Activated CD8-positive, alpha-beta memory T cell treated with anti-CD3 and anti-CD28 coated beads, Interleukin-2, amount 50 U/mL, for 1 hour (primary cell): Measurements from ENCODE around the gene NIT2.

ENCODE experiments used
- DNase-seq: peaks from one replicate; pipeline ENCODE4 v3.0.0-alpha.2; 2020; ENCODE audit errors: extremely low read depth

NIT2 gene

DNA sequence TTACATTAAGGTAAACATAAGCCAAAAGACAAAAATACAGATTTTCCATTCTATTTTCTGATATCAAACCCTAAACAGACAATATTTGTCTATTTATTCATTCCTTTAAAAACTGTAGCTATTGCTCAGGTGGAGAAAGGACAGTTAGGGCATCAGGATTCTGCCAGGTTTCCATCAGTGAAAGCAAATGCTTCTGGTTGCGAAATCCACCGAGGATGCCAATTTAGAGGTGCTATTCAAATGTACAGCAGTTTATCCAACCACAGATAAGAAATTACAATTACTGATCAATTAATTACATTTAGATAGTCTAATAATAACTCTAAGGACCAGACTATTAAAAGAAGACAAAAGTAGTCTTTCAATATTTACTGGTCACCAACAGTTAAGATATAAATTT lies 62.4 kb downstream of the NIT2 start:
- no peak for DNase-seq

DNA sequence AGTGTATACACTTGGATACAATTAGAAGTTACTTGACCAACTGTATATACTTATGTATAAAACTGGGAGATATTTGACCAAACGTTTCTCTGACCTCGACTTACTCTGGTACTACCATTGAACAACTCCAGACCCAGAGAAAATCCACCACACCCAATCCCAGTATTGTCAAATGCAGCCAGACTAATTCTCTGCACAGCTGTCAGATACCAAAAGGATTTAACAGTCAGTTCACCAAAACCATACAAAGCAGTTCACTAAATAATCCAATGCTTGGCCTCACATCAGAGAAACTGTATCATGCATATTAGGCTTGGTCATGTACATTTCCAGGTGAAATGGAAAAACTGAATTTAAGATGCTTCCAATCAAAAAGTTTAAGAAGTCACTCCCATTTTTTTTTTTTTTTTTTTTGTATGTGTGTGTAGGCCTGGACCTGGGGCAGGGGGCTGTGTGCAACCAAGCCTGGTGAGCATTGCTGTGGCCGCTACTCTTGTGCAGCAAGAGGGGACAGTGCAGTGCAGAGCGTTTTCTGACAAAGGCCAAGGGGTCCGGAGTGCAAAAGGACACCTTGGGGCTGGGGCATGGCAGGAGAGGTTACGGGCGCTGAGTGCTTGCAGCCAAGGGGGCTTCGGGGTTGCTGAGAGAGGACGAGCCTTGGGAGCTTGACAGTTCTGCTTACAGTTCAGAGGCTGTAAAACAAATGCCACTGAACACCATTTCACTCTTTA lies 64.9 kb downstream of the NIT2 start:
- no peak for DNase-seq

DNA sequence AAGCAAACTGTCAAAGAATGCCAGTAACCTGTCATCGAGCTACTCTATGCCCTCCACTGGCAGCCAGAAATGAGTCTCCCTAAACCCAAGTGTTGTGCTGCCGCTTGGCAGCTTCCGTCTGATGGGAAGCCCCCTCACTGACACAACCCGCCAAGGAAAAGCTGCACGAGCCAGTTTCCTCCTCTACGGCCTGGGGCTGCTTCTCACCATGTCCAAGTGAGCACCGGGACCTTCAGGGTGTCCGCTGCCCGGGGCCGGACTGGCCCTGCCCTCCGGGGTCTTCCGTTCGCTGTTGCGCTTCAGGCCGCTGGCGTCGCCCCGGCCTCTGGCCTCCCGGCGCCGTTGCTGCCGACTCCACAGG lies 65.8 kb downstream of the NIT2 start:
- no peak for DNase-seq

DNA sequence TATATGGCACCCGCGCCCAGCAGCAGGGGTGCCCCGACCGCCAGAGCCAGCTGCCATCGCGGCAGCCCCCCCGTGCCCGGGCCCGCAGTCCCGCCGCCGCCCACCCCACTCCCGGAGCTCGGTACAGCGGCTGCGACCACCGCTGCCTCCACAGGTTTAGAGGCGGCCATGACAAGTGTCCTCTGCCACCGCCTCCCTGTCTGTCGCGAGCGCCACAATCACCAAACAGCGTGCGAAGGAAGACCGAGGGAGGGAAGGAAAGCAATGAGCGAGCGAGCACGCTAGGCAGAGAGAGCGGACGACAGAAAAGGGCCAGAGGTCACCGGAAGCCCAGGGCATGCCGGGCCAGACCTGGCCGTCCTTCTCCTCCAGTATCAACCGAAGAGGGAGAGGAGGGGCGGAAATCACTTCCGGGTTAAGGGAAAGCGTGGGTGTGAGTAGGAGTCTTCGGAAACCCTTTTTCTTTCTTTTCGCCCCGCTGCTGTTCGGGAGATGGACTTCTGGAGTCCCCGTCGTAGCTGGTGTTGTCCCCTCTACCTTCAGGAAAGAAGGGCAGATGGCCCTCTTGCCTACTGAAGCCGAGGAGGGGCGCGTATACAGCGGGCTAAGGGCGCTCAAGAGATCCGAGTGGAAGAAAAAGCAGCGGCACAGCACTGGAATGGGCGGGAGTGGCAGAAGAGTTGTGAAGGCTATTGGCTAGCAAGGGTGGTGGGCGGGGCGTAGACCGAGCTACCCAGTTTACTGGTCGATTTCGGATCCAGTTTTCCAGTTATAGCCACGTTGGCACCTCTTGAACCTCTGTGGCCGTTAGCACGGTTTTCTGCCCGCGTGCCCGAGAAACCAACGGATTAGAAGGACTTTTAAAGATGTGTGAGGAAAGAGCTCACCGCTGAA lies 66.5 kb downstream of the NIT2 start, which contains the start of the genes LNP1 and TOMM70:
LNP1 (plus strand) TSS at position 760 of the 894 bp plus-strand sequence. CDS start 28,191 bp downstream, outside the sequence.
TOMM70 (minus strand) TSS at position 310 of the 894 bp plus-strand sequence; CDS start at position 170, 140 bp downstream.
- peak; percentile 91 for DNase-seq

DNA sequence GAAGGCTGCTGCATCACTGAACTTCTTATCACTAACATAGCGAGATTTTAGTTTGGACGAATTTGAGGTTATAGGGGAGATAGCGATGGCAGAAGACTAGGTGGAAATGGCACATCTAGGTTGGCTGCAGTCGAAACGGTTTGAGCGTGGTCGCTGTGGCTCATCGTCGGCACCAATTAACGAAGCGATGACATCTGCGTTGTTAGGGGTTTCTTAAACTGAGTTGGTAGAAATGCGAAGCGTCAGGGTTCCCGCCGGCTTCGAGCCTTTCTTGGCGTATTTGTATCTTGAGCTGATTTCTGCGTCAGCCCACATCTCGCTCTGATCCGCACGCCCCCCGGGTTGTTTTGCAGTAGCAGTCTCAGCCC lies 67.1 kb downstream of the NIT2 start:
- peak; percentile 30 for DNase-seq

DNA sequence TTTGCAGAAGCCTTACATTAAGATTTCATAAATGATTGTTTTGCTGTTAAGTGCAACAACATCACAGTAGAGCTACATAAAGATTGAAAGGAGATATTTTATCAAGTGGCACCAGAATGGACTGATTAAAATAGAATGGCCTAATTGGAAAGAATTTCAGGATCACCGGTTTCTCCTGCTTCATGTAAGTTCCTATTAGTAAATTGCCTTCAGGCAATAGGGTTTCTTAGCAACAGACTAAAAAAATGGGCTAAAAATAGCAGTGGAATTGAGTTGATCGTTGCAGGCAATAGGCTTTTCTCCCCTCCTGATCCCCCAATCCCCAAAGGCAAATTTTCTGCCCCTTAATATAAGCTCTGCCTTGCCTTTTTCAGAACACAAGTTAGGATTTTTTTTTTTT lies 67.7 kb downstream of the NIT2 start:
- no peak for DNase-seq

DNA sequence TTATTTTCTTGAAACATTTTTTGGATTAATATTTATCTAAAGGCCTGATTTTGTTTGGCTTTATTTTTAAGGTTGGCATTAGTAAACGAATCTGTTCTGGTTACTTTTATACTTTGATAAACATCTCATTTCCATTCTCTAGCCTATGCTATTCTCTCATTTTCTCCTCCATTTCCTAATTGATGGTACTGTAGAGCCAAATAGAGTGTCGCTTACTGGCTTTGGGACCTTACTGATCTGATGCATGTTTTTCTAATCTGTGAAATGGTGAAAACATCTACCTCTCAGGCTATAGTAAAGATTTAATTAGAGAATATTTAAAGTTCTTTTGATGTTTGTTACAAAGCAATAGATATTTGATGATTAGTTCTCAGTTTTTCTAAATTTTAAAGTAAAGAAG lies 68.3 kb downstream of the NIT2 start:
- DNase-seq = no peak

DNA sequence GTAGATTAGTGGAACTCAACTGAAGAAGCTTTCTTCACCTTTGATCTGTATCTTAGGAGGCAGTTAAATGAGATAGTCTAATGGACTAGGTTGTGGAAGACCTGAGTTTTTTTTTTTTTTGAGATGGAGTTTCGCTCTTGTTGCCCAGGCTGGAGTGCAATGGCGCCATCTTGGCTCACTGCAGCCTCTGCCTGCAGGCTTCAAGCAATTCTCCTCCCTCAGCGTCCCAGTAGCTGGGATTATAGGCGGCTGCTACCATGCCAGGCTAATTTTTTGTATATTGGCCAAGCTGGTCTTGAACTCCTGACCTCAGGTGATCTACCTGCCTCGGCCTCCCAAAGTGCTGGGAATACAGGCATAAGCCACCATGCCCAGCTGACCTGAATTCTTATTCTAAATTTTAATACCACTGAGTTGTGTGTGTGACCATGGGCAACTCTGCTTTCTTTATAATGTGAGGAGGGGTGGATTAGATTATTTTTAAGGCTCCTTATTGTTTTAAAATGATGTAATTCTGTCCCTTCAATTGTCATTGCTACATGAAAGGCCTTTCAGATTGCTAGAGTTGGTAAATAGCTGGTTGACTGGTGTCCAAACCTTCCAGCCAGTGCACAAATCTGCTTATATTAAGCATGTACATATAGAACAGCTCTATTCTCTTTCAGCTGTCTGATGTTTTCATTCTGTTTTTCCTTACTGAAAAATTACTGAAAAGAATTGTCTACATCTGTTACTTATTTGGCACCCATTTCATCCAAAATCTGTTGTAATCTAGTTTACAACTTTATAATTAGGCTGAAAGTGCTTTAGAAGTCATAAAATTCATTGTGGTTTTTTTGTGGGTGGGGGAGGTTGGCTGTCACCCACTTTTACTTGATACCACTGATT lies 69.0 kb downstream of the NIT2 start:
- no peak for DNase-seq

DNA sequence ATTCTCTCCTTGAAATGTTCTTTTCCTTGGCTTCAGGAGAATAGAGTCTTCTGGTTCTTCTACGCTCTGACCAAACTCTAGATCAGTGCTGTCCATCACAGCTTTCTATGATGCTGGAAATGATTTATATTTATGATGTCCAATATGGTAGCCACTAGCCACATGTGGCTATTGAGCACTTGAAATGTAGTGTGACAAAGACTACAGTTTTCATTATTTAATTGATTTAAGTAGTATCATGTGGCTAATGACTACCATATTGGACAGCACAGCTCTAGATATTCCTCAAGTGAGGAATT lies 69.6 kb downstream of the NIT2 start:
- no peak for DNase-seq

DNA sequence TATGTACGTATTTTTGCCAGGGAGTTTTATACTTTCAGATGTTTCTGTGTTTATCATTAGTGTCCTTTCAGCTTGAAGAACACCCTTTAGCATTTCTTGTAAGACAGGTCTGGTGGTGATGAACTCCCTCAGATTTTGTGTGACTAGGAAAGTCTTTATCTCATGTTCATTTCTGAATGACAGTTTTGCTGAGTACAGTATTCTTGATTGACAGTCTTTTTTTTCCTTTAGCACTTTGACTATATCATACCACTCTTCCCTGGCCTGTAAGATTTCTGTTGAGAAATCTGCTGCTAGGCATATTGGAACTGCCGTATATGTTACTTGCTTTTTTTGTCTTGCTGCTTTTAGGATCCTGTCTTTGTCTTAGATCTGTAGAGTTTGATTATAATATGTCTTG lies 72.6 kb downstream of the NIT2 start:
- DNase-seq = no peak

DNA sequence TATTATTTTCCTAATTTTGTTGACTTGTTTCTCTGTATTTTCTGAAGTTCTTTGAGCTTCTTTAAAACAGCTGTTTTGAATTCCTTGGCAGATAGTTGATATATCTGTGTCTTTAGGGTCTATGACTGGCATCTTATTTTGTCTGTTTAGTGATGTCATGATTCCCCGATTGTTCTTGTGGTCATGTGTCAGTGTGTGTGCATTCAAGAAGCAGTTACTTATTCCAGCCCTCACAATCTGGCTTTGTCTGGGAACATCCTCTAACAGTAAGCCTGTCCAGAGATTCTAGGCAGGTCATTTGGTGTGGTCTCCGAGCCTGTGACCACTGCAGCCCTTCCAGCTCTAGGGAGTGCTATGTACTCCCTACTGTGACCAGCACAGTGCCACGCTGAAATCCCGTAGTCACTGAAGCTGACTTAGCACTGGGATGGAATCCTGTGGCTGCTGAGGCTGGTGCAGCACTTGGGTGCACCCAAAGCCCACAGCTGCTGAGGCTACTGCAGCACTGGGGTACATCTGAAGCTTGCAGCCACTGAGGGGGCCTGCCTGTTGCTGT lies 73.5 kb downstream of the NIT2 start:
- no peak for DNase-seq
